Spleen (tissue), 11 donors: ENCODE results near the gene ACOT11. TPM values are rescaled to one million over a fixed set of nuclear protein-coding genes. Genes with fewer than 3 reads are reported as not detected.

Experiments
- DNase-seq: peaks from one replicate; pipeline ENCODE4 v3.0.0-alpha.2; 2020
- H3K27ac ChIP-seq, 8 donors: fragments of 200-600 bp; sonication (generic) in 7 of 8; 1 replicate in 4 of 8; 2 replicates in 4 of 8; pipeline versions ENCODE4 v1.5.0 to v1.8.0; 2016 to 2021; ENCODE audit warnings: inconsistent platforms in 4 of 8, mild to moderate bottlenecking in 4 of 8, moderate library complexity in 1 of 8
- H3K27me3 ChIP-seq, 7 donors: fragments of 200-600 bp; sonication (generic) in 6 of 7; replicated peaks in 1 of 7; 1 replicate in 4 of 7; 2 replicates in 3 of 7; pipeline versions ENCODE4 v1.5.0 to v1.8.0; 2016 to 2021; ENCODE audit warnings: inconsistent platforms in 3 of 7, mild to moderate bottlenecking in 1 of 7
- H3K36me3 ChIP-seq, 6 donors: fragments of 200-600 bp; sonication (generic) in 5 of 6; 1 replicate in 4 of 6; 2 replicates in 2 of 6; pipeline versions ENCODE4 v1.5.0 to v1.8.0; 2016 to 2021; ENCODE audit warnings: inconsistent platforms in 2 of 6
- H3K4me1 ChIP-seq, 6 donors: fragments of 200-600 bp; sonication (generic) in 5 of 6; 1 replicate in 3 of 6; 2 replicates in 3 of 6; pipeline versions ENCODE4 v1.5.0 to v1.8.0; 2016 to 2021; ENCODE audit warnings: inconsistent platforms in 3 of 6
- H3K4me3 ChIP-seq, 8 donors: fragments of 200-600 bp; sonication (generic) in 7 of 8; 1 replicate in 4 of 8; 2 replicates in 4 of 8; pipeline versions ENCODE4 v1.5.0 to v1.8.0; 2016 to 2021; ENCODE audit warnings: inconsistent platforms in 4 of 8, mild to moderate bottlenecking in 4 of 8, moderate library complexity in 2 of 8
- H3K9me3 ChIP-seq, 8 donors: fragments of 200-600 bp; sonication (generic) in 7 of 8; 1 replicate in 4 of 8; 2 replicates in 4 of 8; pipeline versions ENCODE4 v1.5.0 to v1.8.0; 2016 to 2021; ENCODE audit warnings: inconsistent platforms in 4 of 8
- POLR2A ChIP-seq, 3 donors: fragments of 450-650 bp; IDR thresholded peaks; one replicate each; pipeline ENCODE4 v1.5.1; 2017; ENCODE audit warnings: antibody characterized with exemption in 3 of 3, mild to moderate bottlenecking in 1 of 3
- POLR2AphosphoS5 ChIP-seq, 3 donors: sonication (generic); formaldehyde crosslinking; IDR thresholded peaks; one replicate each; pipeline ENCODE4 v1.5.1; 2017; ENCODE audit warnings: antibody characterized with exemption in 3 of 3
- WGBS, 5 donors: extraction: QIAGEN DNeasy Blood & Tissue Kit in 3 of 5; methylation state at CpG; one replicate each; pipeline versions ENCODE4 v1.1.5 to v1.1.7; 2013 to 2018; 5-methylcytosine and 5-hydroxymethylcytosine counted together
- intact Hi-C: fragments of 100-400 bp; cut with DNase I; formaldehyde crosslinking; loops from one replicate; pipeline ENCODE4 v1.15.0; 2023; ENCODE audit warnings: low total_unique reads
- polyA plus RNA-seq, 3 donors: library from polyadenylated mRNA; stranded (reverse); fragments of 200-250 nt; gene quantifications; one replicate each; pipeline ENCODE4 v1.2.1, GENCODE V29; 2013
- total RNA-seq, 7 donors: library from RNA; depleted of rRNA in 3 of 7; stranded (reverse); fragments of >200 nt in 3 of 7; fragmentation: NEBNext Ultra II Directional in 4 of 7; extraction: Animal tissue kit (Norgen Biotek cat#: 25700) in 4 of 7; gene quantifications; one replicate each; pipeline versions ENCODE4 v1.1.0 to v1.2.1, GENCODE V29; 2016 to 2021
- TF ChIP-seq, protein P1 (sequence below), 11 experiments: fragments of 200-600 bp in 7 of 11; fragments of 450-650 bp in 4 of 11; sonication (generic) in 4 of 11; IDR thresholded peaks in 8 of 11; conservative IDR thresholded peaks in 3 of 11; 1 replicate in 7 of 11; 2 replicates in 4 of 11; pipeline versions ENCODE4 v1.4.0 to v1.8.0; 2016 to 2021; ENCODE audit warnings: antibody characterized with exemption in 11 of 11, inconsistent platforms in 4 of 11, mild to moderate bottlenecking in 1 of 11
- donor health status: healthy with polysubstance abuse.
- donor health status: DM: no; HTN: no; CAD: no; lungs with moderate emphysema.
- donor health status: DM: no; HTN: no; CAD: no.
- donor health status: Bipolar disorder and iron deficiency.
- donor health status: healthy.
- donor health status: DM: no; HTN: no; CAD: no.
- donor health status: DM: yes; HTN: yes; CAD: no.

Gene ACOT11
- total and polyA plus RNA-seq, 10 donors = 0.30 to 3.2 (median 2.1) TPM

GRCh38 chr1:54499360-54500106 lies 48.5 kb upstream of the ACOT11 start:
- H3K36me3 ChIP-seq = no peaks in the 10 kb centered on the region
- H3K27me3 ChIP-seq = peaks cover 0 to 83% (median 25%) of the 10 kb centered on the region in 7 donors
- H3K9me3 ChIP-seq = peaks cover 0 to 13% (median 4%) of the 10 kb centered on the region in 8 donors
- H3K4me3 ChIP-seq = peak overlapping the region; percentile 13 to 64 (median 26)
- intact Hi-C loops = loop anchor here (10.0 kb wide), 1 partner anchor 305 kb away; the partner anchor contains the start of gene TTC22
- H3K27ac ChIP-seq = no peak overlapping the region
- TF ChIP-seq, protein P1, sequence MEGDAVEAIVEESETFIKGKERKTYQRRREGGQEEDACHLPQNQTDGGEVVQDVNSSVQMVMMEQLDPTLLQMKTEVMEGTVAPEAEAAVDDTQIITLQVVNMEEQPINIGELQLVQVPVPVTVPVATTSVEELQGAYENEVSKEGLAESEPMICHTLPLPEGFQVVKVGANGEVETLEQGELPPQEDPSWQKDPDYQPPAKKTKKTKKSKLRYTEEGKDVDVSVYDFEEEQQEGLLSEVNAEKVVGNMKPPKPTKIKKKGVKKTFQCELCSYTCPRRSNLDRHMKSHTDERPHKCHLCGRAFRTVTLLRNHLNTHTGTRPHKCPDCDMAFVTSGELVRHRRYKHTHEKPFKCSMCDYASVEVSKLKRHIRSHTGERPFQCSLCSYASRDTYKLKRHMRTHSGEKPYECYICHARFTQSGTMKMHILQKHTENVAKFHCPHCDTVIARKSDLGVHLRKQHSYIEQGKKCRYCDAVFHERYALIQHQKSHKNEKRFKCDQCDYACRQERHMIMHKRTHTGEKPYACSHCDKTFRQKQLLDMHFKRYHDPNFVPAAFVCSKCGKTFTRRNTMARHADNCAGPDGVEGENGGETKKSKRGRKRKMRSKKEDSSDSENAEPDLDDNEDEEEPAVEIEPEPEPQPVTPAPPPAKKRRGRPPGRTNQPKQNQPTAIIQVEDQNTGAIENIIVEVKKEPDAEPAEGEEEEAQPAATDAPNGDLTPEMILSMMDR (IDR thresholded peaks at IDR 0.05 in 8 of 11, conservative IDR thresholded peaks at IDR 0.05 in 3 of 11) = peak in 7 of 11 experiments; percentile 9 to 44 (median 26)
- TF ChIP-seq POLR2AphosphoS5 (IDR thresholded peaks at IDR 0.05) (no peak), POLR2A (IDR thresholded peaks at IDR 0.05) (no peak)
- WGBS, 5 donors = 2 to 9% (median 4%) methylated on average over 17 to 50 of the region's 50 CpGs
- peaks cover 5 to 18% (median 16%) of the 10 kb centered on the region in 6 donors for H3K4me1 ChIP-seq
- no peak for DNase-seq

- Histone ChIP-seq H3K27ac (no peak overlapping the region), H3K9me3 (peaks cover 0 to 13% (median 4%) of the 10 kb centered on the region in 8 donors), H3K36me3 (no peaks in the 10 kb centered on the region), H3K4me3 (peak overlapping the region in 2 of 8 donors; percentile 28 to 64), H3K4me1 (peaks cover 5 to 18% (median 16%) of the 10 kb centered on the region in 6 donors), H3K27me3 (peaks cover 0 to 84% (median 25%) of the 10 kb centered on the region in 7 donors)
- no peak for DNase-seq
- TF ChIP-seq POLR2A (IDR thresholded peaks at IDR 0.05) (no peak), POLR2AphosphoS5 (IDR thresholded peaks at IDR 0.05) (no peak)
- TF ChIP-seq, protein P1 (IDR thresholded peaks at IDR 0.05 in 8 of 11, conservative IDR thresholded peaks at IDR 0.05 in 3 of 11) = no peak
- intact Hi-C loops = no loop called here
- 72 to 84% (median 79%) methylated on average over 10 of the region's 10 CpGs for WGBS, 5 donors
These were observed 48.0 kb upstream of the ACOT11 start for GRCh38 chr1:54500107-54500431.

DNA sequence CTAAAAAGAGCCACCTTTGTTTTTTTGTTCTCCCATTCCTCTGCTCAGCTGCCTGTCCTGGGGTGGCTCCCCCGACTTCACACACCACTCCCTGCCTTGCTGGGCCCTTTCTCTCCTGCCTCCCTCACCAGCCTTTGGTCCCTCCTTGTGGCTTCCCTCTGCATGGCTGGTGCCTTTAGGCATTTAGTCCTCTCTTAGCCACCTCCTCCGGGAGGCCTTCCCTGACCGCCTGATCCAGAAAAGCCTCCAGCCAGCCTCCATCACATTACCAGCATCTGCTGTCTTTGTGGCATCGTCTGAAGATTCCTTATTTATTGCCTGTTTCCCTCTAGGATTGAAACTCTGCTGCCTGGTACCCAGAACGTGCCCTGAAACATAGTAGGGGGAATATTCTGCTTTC lies 46.2 kb upstream of the ACOT11 start:
- no peak overlapping the region for H3K4me3 ChIP-seq
- H3K27me3 ChIP-seq = peaks cover 0 to 68% (median 25%) of the 10 kb centered on the region in 7 donors
- peaks cover 0 to 13% (median 4%) of the 10 kb centered on the region in 8 donors for H3K9me3 ChIP-seq
- no peaks in the 10 kb centered on the region for H3K36me3 ChIP-seq
- H3K4me1 ChIP-seq = peaks cover 5 to 18% (median 16%) of the 10 kb centered on the region in 6 donors
- WGBS, 5 donors = 76 to 87% (median 80%) methylated on average over 5 of the region's 5 CpGs
- TF ChIP-seq, protein P1 (IDR thresholded peaks at IDR 0.05 in 8 of 11, conservative IDR thresholded peaks at IDR 0.05 in 3 of 11) = no peak
- TF ChIP-seq POLR2A (IDR thresholded peaks at IDR 0.05) = no peak
- no peak for TF ChIP-seq POLR2AphosphoS5 (IDR thresholded peaks at IDR 0.05)
- DNase-seq = no peak
- intact Hi-C loops = no loop called here
- H3K27ac ChIP-seq = no peak overlapping the region

GRCh38 chr1:54502342-54502741 lies 45.7 kb upstream of the ACOT11 start:
- intact Hi-C loops = no loop called here
- Histone ChIP-seq H3K27me3 (peaks cover 0 to 65% (median 25%) of the 10 kb centered on the region in 7 donors), H3K27ac (no peak overlapping the region), H3K9me3 (peaks cover 0 to 12% (median 3%) of the 10 kb centered on the region in 8 donors), H3K36me3 (no peaks in the 10 kb centered on the region), H3K4me3 (no peak overlapping the region), H3K4me1 (peaks cover 5 to 18% (median 16%) of the 10 kb centered on the region in 6 donors)
- WGBS, 5 donors = 68 to 75% (median 72%) methylated on average over 5 of the region's 5 CpGs
- TF ChIP-seq, protein P1 (IDR thresholded peaks at IDR 0.05 in 8 of 11, conservative IDR thresholded peaks at IDR 0.05 in 3 of 11) = no peak
- TF ChIP-seq POLR2AphosphoS5 (IDR thresholded peaks at IDR 0.05) (no peak), POLR2A (IDR thresholded peaks at IDR 0.05) (no peak)
- no peak for DNase-seq
